Epithelial cell of esophagus (primary cell): ENCODE results near the gene FAM210A.

Experiments
- DNase-seq: peaks from one replicate; pipeline ENCODE4 v3.0.0; 2010; ENCODE audit warnings: low read depth
- H3K4me3 ChIP-seq: 2 replicates; pipeline ENCODE4 v1.5.1; 2011; ENCODE audit warnings: mild to moderate bottlenecking, low read length, control low read depth
- CTCF ChIP-seq: IDR thresholded peaks from 2 replicates; pipeline ENCODE4 v1.5.1; 2011; ENCODE audit warnings: low read depth, mild to moderate bottlenecking, low read length, control low read depth, inconsistent platforms; ENCODE audit not compliant: insufficient read depth; ENCODE audit errors: missing control alignments

Gene FAM210A

DNA sequence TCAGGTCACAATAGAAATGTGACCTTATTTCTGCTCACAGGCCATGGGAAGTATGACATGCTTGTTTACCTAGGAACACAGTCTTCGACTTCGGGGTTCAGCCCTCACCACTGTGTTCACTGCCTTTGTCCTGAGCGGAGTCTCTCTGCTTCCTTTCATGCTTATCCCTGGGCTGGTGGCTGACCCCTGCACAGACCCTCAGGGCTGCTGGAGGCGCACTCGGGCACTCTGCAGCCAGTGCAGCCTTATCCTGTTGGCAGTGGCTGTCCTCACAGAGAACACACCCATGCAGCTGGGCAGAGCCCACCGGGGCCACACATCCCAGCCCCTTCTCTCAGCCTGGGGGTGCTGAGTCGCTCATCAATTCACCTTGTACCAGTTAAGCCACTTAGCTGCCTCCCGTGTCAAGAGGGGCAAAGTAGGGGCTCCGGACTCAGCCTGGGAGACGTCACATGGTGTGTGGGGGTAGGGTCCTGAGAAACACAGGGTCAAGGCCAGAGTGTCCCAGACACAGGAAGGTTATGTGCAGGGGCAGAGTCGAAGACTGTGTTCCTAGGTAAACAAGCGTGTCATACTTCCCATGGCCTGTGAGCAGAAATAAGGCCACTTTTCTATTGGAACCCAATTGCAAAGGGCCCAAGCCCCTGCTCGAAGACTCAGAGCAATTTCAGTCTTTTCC is 107.5 kb downstream of the FAM210A start:
- no peak for DNase-seq
- no peak for TF ChIP-seq CTCF
- no peak overlapping the region for H3K4me3 ChIP-seq

GRCh38 chr18:13617826-13618515 is 108.4 kb downstream of the FAM210A start:
- no peak for TF ChIP-seq CTCF
- H3K4me3 ChIP-seq: no peak overlapping the region
- DNase-seq: no peak

DNA sequence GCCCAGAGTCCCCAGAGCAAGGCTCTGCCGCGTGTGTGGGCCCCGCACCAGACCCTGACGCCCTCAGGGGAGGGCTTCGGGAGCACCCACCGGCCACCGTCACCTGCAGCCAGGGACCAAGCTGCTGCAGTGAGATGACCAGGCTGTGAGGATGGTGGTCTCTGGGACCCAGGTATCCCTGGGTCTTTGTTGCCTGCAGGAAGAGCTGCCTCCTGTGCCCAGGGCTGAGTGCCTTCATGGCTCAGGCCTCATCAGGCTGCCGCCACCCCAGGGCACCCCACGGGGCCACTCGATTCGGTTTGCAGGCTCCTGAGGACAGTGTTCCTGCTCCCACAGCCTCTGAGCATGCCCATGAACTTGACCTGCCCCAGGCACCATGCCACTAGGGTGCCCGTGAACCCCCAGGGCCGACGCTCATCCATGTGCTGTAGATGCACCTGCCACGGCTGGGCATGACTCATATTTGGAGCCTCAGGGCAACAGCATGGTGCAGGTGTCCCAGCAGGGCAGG is 109.8 kb downstream of the FAM210A start:
- no peak for TF ChIP-seq CTCF
- no peak overlapping the region for H3K4me3 ChIP-seq
- DNase-seq: no peak

DNA sequence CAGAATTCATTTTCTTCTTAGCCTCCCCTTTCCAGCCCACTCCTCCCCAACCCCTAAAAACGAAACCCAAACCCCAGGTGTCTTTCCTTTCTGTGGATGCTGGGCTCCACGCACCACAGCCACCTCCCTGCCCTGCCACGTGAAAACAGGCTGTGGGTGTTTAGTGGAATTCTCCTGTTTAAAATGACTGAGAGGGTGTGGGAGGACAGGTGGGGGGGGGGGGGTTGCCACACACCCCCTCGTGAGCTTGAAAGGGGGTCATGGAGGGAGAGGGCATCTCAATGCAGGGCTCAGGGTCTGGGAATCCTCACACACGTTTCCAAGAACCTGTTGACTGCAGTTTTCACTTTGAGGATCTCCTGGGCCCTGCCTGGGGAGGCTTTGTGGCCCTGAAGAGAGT is 110.3 kb downstream of the FAM210A start:
- TF ChIP-seq CTCF: no peak
- DNase-seq: no peak
- H3K4me3 ChIP-seq: no peak overlapping the region

GRCh38 chr18:13615432-13615861 is 110.9 kb downstream of the FAM210A start:
- TF ChIP-seq CTCF: no peak
- no peak overlapping the region for H3K4me3 ChIP-seq
- no peak for DNase-seq

- no peak for DNase-seq
- no peak overlapping the region for H3K4me3 ChIP-seq
- no peak for TF ChIP-seq CTCF
These were observed 111.6 kb downstream of the FAM210A start for GRCh38 chr18:13614641-13615288.
